ENCODE measurements around the gene ITGB2.

DNA sequence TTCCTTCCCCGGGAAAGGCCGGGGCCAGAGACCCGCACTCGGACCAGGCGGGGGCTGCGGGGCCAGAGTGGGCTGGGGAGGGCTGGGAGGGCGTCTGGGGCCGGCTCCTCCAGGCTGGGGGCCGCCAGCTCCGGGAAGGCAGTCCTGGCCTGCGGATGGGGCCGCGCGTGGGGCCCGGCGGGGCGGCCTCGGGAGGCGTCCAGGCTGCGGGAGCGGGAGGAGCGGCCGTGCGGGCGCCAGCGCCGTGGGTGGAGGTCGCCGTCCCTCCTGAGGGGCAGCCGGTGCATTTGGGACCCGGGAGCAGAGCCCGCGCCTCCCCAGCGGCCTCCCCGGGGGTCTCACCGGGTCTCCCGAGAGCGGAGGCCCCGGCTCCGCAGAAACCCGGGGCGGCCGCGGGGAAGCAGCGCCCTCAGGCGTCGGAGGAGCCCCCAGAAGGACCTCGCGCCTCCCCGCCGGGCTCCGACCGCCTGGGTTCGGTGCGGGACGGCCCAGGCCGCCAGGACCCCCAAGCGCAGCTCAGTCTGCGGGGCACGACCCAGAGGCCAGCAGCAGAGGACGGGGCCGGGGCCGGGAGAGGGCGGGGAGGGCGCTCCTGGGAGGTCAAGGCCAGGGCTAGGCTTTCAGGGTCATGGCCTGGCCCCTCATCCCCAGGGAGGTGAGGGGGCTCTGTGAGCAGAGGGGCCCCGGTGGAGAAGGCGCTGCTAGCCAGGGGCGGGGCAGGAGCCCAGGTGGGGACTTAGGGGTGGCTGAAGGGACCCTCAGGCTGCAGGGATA, 11.9 kb upstream of the ITGB2 start:
- TF ChIP-seq, protein P1, sequence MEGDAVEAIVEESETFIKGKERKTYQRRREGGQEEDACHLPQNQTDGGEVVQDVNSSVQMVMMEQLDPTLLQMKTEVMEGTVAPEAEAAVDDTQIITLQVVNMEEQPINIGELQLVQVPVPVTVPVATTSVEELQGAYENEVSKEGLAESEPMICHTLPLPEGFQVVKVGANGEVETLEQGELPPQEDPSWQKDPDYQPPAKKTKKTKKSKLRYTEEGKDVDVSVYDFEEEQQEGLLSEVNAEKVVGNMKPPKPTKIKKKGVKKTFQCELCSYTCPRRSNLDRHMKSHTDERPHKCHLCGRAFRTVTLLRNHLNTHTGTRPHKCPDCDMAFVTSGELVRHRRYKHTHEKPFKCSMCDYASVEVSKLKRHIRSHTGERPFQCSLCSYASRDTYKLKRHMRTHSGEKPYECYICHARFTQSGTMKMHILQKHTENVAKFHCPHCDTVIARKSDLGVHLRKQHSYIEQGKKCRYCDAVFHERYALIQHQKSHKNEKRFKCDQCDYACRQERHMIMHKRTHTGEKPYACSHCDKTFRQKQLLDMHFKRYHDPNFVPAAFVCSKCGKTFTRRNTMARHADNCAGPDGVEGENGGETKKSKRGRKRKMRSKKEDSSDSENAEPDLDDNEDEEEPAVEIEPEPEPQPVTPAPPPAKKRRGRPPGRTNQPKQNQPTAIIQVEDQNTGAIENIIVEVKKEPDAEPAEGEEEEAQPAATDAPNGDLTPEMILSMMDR (IDR thresholded peaks at IDR 0.05 in 2 of 3, conservative IDR thresholded peaks at IDR 0.05 in 1 of 3; ENCODE audit: borderline replicate concordance in 1 of 3, insufficient read depth in 1 of 3, low read depth in 2 of 3, low read length in 2 of 3) = no peak
- TF ChIP-seq YY1 (IDR thresholded peaks at IDR 0.05; ENCODE audit: extremely low read depth, insufficient replicate concordance, low read depth, low read length) (no peak), POLR2AphosphoS5 (IDR thresholded peaks at IDR 0.05; ENCODE audit: low read depth, low read length) (no peak), EZH2 (IDR thresholded peaks at IDR 0.05) (no peak), FOSL1 (IDR thresholded peaks at IDR 0.05; ENCODE audit: low read depth) (no peak), TCF7L2 (IDR thresholded peaks at IDR 0.05; ENCODE audit: borderline replicate concordance, extremely low read depth, insufficient read depth, insufficient read length) (no peak), POLR2A (IDR thresholded peaks at IDR 0.05; ENCODE audit: borderline replicate concordance, extremely low read depth, insufficient read depth, insufficient read length) (no peak), RAD21 (IDR thresholded peaks at IDR 0.05; ENCODE audit: low read depth) (no peak), ELF1 (IDR thresholded peaks at IDR 0.05; ENCODE audit: borderline replicate concordance, low read depth) (no peak), ZNF274 (IDR thresholded peaks at IDR 0.05; ENCODE audit: low read depth, low read length) (no peak)
- TF ChIP-seq, protein P2, sequence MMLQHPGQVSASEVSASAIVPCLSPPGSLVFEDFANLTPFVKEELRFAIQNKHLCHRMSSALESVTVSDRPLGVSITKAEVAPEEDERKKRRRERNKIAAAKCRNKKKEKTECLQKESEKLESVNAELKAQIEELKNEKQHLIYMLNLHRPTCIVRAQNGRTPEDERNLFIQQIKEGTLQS (IDR thresholded peaks at IDR 0.05) = no peak
- TF ChIP-seq, protein P3, sequence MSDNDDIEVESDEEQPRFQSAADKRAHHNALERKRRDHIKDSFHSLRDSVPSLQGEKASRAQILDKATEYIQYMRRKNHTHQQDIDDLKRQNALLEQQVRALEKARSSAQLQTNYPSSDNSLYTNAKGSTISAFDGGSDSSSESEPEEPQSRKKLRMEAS (IDR thresholded peaks at IDR 0.05) = no peak
- TF ChIP-seq, protein P4, sequence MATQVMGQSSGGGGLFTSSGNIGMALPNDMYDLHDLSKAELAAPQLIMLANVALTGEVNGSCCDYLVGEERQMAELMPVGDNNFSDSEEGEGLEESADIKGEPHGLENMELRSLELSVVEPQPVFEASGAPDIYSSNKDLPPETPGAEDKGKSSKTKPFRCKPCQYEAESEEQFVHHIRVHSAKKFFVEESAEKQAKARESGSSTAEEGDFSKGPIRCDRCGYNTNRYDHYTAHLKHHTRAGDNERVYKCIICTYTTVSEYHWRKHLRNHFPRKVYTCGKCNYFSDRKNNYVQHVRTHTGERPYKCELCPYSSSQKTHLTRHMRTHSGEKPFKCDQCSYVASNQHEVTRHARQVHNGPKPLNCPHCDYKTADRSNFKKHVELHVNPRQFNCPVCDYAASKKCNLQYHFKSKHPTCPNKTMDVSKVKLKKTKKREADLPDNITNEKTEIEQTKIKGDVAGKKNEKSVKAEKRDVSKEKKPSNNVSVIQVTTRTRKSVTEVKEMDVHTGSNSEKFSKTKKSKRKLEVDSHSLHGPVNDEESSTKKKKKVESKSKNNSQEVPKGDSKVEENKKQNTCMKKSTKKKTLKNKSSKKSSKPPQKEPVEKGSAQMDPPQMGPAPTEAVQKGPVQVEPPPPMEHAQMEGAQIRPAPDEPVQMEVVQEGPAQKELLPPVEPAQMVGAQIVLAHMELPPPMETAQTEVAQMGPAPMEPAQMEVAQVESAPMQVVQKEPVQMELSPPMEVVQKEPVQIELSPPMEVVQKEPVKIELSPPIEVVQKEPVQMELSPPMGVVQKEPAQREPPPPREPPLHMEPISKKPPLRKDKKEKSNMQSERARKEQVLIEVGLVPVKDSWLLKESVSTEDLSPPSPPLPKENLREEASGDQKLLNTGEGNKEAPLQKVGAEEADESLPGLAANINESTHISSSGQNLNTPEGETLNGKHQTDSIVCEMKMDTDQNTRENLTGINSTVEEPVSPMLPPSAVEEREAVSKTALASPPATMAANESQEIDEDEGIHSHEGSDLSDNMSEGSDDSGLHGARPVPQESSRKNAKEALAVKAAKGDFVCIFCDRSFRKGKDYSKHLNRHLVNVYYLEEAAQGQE (IDR thresholded peaks at IDR 0.05; ENCODE audit: low read depth) = no peak
